Measurements from ENCODE around the gene TMCO4. TPM values are rescaled to one million over a fixed set of nuclear protein-coding genes. Genes with fewer than 3 reads are reported as not detected.

The TMCO4 gene
- total RNA-seq, 1 donor from 2014 or later: 18.6 TPM

DNA sequence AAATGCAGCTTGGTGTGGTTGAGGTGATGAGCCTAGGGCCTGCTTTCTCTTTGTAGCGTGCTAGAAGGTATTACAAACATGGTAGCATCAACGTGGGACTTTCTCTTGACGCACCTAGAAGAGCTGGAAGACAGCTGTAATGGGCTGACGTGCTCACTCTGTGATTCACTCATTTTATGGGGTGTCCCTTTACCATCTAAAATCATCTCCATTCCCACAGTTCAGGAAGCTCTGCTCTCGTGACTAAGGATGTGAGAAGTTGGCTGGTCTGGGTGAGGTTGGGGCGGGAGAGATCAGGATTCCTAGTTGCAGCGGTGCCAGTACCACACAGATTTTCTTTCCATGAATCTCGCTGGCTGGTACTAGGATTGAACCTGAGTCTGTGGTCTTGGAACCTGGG lies 130.8 kb downstream of the TMCO4 start:
- Mint-ChIP-seq H3K27me3 (peaks cover 83% of the 10 kb centered on the region), H3K36me3 (ENCODE audit: insufficient read depth) (no peaks in the 10 kb centered on the region), H3K27ac (no peak overlapping the region), H3K4me3 (ENCODE audit: low read depth) (no peak overlapping the region), H3K9me3 (ENCODE audit: low read depth) (no peaks in the 10 kb centered on the region), H3K4me1 (ENCODE audit: low read depth) (peaks cover 4% of the 10 kb centered on the region)
- TF ChIP-seq, protein P1, sequence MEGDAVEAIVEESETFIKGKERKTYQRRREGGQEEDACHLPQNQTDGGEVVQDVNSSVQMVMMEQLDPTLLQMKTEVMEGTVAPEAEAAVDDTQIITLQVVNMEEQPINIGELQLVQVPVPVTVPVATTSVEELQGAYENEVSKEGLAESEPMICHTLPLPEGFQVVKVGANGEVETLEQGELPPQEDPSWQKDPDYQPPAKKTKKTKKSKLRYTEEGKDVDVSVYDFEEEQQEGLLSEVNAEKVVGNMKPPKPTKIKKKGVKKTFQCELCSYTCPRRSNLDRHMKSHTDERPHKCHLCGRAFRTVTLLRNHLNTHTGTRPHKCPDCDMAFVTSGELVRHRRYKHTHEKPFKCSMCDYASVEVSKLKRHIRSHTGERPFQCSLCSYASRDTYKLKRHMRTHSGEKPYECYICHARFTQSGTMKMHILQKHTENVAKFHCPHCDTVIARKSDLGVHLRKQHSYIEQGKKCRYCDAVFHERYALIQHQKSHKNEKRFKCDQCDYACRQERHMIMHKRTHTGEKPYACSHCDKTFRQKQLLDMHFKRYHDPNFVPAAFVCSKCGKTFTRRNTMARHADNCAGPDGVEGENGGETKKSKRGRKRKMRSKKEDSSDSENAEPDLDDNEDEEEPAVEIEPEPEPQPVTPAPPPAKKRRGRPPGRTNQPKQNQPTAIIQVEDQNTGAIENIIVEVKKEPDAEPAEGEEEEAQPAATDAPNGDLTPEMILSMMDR (IDR thresholded peaks at IDR 0.05; ENCODE audit: unreplicated experiment): no peak
- DNase-seq (ENCODE audit: low spot score, unreplicated experiment): no peak

DNA sequence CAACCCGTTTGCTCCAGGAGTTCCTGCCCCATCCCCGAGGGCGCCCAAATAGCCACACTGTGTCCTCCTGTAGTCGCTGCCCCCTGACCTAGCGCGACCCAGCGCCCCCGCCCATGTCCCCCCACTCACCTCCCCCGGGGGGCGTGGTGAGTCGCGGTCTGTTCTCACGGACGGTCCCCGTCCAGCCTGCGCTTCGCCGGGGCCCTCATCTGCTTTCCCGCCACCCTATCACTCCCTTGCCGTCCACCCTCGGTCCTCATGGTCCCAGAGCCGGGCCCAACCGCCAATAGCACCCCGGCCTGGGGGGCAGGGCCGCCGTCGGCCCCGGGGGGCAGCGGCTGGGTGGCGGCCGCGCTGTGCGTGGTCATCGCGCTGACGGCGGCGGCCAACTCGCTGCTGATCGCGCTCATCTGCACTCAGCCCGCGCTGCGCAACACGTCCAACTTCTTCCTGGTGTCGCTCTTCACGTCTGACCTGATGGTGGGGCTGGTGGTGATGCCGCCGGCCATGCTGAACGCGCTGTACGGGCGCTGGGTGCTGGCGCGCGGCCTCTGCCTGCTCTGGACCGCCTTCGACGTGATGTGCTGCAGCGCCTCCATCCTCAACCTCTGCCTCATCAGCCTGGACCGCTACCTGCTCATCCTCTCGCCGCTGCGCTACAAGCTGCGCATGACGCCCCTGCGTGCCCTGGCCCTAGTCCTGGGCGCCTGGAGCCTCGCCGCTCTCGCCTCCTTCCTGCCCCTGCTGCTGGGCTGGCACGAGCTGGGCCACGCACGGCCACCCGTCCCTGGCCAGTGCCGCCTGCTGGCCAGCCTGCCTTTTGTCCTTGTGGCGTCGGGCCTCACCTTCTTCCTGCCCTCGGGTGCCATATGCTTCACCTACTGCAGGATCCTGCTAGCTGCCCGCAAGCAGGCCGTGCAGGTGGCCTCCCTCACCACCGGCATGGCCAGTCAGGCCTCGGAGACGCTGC lies 133.9 kb downstream of the TMCO4 start:
- H3K36me3 Mint-ChIP-seq (ENCODE audit: insufficient read depth): no peaks in the 10 kb centered on the region
- TF ChIP-seq, protein P1 (IDR thresholded peaks at IDR 0.05; ENCODE audit: unreplicated experiment): no peak
- no peak overlapping the region for H3K27ac Mint-ChIP-seq
- DNase-seq (ENCODE audit: low spot score, unreplicated experiment): no peak
- H3K9me3 Mint-ChIP-seq (ENCODE audit: low read depth): no peaks in the 10 kb centered on the region
- peak overlapping the region; percentile 48 for H3K4me3 Mint-ChIP-seq (ENCODE audit: low read depth)
- H3K27me3 Mint-ChIP-seq: peaks cover 84% of the 10 kb centered on the region
- peaks cover 4% of the 10 kb centered on the region for H3K4me1 Mint-ChIP-seq (ENCODE audit: low read depth)

DNA sequence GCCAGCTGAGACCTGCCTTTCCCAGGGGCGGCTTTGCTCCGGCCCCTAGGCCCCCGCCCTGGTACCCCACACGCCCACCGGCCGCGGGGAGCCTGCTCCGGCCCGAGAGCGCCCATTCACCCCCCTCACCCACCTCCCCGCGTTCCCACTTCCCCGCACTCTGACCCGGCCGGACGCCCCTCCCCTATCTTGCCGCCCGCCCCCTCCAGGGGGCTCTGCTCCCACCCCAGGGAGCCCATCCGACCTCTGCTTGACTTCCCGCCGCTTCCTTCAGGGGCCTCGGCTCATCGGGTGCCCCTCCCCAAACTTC lies 134.6 kb downstream of the TMCO4 start:
- no peak for DNase-seq (ENCODE audit: low spot score, unreplicated experiment)
- Mint-ChIP-seq H3K27me3 (peaks cover 85% of the 10 kb centered on the region), H3K36me3 (ENCODE audit: insufficient read depth) (no peaks in the 10 kb centered on the region), H3K9me3 (ENCODE audit: low read depth) (no peaks in the 10 kb centered on the region), H3K4me3 (ENCODE audit: low read depth) (peak overlapping the region; percentile 42), H3K4me1 (ENCODE audit: low read depth) (peaks cover 4% of the 10 kb centered on the region), H3K27ac (no peak overlapping the region)
- TF ChIP-seq, protein P1 (IDR thresholded peaks at IDR 0.05; ENCODE audit: unreplicated experiment): no peak

DNA sequence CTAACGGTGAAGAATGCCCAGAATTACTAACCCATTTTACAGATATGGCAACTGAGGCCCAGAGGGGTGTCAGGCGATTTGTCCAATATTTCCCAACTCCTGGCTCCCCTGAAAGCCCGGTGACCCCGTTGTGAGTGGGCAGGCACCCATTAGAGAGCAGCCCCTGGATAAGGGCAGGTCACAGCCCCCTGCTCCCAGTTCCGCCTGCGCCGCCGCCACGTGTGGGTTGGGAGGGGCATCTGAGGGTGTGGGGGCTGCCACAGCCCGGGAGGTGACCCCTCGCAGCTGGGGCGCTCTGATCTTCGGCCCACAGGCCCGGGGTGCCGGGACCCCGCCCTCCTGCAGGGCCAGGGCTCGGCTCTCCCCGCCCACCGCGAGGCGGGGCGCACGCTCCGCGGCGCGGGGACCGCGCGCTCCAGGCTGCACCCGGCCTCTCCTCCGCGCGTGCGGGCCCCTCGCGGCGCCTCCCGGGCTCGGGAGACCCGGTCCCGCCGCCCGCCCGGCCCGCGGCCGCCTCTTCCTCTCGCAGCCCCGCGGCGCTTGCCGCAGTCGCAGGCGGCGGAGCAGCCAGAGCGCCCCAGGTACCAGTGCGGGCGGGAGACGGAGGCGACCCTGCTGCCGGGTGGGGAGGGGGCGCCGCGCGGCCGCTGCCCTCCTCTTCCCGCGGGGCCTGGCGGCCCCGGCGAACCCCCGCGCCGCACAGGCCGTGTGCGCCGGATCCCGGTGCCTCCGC lies 135.1 kb downstream of the TMCO4 start, which contains the start of gene HTR6:
HTR6 (plus strand) TSS at position 423 of the 733 bp plus-strand sequence. CDS start 879 bp downstream, outside the sequence.
- Mint-ChIP-seq H3K4me3 (ENCODE audit: low read depth) (peak within 1 kb of the TSS; percentile 42), H3K27me3 (peaks cover 85% of the 10 kb centered on the region), H3K27ac (no peak within 1 kb of the TSS), H3K36me3 (ENCODE audit: insufficient read depth) (no peaks in the 10 kb centered on the region), H3K9me3 (ENCODE audit: low read depth) (no peaks in the 10 kb centered on the region), H3K4me1 (ENCODE audit: low read depth) (peaks cover 5% of the 10 kb centered on the region)
- no peak for DNase-seq (ENCODE audit: low spot score, unreplicated experiment)
- TF ChIP-seq, protein P1 (IDR thresholded peaks at IDR 0.05; ENCODE audit: unreplicated experiment): no peak

DNA sequence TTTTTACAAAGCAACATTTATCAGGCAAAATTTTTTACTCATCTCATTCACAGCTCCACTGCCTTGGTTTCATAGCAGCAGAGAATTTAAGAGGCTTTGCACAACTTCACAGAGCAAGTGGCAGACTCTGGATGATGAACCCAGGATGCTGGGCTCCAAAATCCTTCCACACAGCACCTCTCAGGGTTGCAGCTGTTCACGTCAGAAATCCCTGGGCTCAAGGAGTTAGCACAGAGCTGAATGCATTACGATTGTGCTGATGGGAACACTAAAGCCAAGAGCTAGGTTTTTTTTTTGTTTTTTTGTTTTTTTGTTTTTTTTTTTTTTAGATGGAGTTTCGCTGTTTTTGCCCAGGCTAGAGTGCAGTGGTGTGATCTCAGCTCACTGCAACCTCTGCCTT lies 137.4 kb downstream of the TMCO4 start:
- H3K4me1 Mint-ChIP-seq (ENCODE audit: low read depth): peaks cover 5% of the 10 kb centered on the region
- H3K9me3 Mint-ChIP-seq (ENCODE audit: low read depth): no peaks in the 10 kb centered on the region
- TF ChIP-seq, protein P1 (IDR thresholded peaks at IDR 0.05; ENCODE audit: unreplicated experiment): no peak
- no peaks in the 10 kb centered on the region for H3K36me3 Mint-ChIP-seq (ENCODE audit: insufficient read depth)
- H3K27ac Mint-ChIP-seq: no peak overlapping the region
- DNase-seq (ENCODE audit: low spot score, unreplicated experiment): no peak
- no peak overlapping the region for H3K4me3 Mint-ChIP-seq (ENCODE audit: low read depth)
- H3K27me3 Mint-ChIP-seq: peaks cover 64% of the 10 kb centered on the region
